Astrocyte of the cerebellum (primary cell): ENCODE measurements around the gene PATL1.

Source experiments
- DNase-seq: peaks from one replicate; pipeline ENCODE4 v3.0.0-alpha.2; 2011; ENCODE audit warnings: low read depth
- H3K4me3 ChIP-seq: 2 replicates; pipeline ENCODE4 v1.5.1; 2011; ENCODE audit warnings: mild to moderate bottlenecking, low read depth, low read length, moderate library complexity
- CTCF ChIP-seq: IDR thresholded peaks from 2 replicates; pipeline ENCODE4 v1.5.1; 2012; ENCODE audit warnings: low read length, low read depth, moderate library complexity, mild to moderate bottlenecking; ENCODE audit errors: missing control alignments
- in situ Hi-C: cut with HindIII; loops from 2 replicates; pipeline ENCODE4 v1.10.0; 2017; ENCODE audit warnings: low sequenced_read_pairs

PATL1 gene

GRCh38 chr11:59610289-59610688 lies 58.5 kb downstream of the PATL1 start:
- no peak for DNase-seq
- TF ChIP-seq CTCF, result no peak
- in situ Hi-C loops, result no loop called here
- no peak overlapping the region for H3K4me3 ChIP-seq

- in situ Hi-C loops, result no loop called here
- no peak for TF ChIP-seq CTCF
- DNase-seq, result no peak
- no peak overlapping the region for H3K4me3 ChIP-seq
Measured at GRCh38 chr11:59607703-59608454, 61.0 kb downstream of the PATL1 start.

- no peak for DNase-seq
- TF ChIP-seq CTCF, result no peak
- no peak overlapping the region for H3K4me3 ChIP-seq
- in situ Hi-C loops, result no loop called here
Measured at GRCh38 chr11:59602432-59602831, 66.4 kb downstream of the PATL1 start.

GRCh38 chr11:59601788-59602187 lies 67.0 kb downstream of the PATL1 start:
- no peak for DNase-seq
- in situ Hi-C loops, result no loop called here
- TF ChIP-seq CTCF, result no peak
- no peak overlapping the region for H3K4me3 ChIP-seq

- H3K4me3 ChIP-seq, result no peak overlapping the region
- in situ Hi-C loops, result no loop called here
- TF ChIP-seq CTCF, result no peak
- DNase-seq, result no peak
Measured at GRCh38 chr11:59600636-59601035, 68.2 kb downstream of the PATL1 start.

GRCh38 chr11:59600234-59600633 lies 68.6 kb downstream of the PATL1 start:
- no peak for TF ChIP-seq CTCF
- H3K4me3 ChIP-seq, result no peak overlapping the region
- DNase-seq, result no peak
- in situ Hi-C loops, result no loop called here

- in situ Hi-C loops, result no loop called here
- no peak for TF ChIP-seq CTCF
- H3K4me3 ChIP-seq, result no peak overlapping the region
- DNase-seq, result no peak
Measured at GRCh38 chr11:59598961-59599360, 69.9 kb downstream of the PATL1 start.
